ENCODE data around the gene DIO2.

Gene DIO2

DNA sequence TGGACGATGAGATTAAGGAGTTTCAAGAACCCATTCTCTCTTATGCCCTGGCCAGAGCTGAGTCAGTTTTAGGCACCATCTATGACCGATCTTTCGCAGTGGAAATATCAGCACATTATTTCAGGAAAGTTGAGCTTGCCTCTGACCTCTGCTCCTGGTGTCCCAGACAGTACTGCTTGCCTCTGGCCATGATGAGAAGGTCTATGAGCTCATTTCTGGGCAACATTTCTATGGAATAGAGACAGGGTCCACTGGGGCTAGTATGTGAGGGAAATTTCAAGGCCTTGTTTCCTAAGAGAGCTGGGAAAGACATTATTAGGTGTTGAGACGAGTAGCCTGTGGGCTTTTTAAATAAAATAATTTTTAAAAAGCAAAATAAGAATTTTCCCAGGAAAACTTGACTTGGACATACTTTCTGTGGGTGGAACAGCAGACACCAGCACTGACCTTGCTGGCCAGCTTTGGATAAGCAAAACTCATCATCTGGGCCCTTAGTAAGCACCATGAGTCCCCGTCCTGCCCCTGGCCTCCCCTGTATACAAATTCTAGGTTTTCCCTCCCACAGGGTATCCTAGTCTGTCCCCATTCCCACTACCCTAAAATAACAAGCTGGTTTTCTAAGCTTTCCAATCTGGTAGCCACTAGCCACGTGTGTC is 43.4 kb downstream of the DIO2 start:
- no peak for DNase-seq

DNA sequence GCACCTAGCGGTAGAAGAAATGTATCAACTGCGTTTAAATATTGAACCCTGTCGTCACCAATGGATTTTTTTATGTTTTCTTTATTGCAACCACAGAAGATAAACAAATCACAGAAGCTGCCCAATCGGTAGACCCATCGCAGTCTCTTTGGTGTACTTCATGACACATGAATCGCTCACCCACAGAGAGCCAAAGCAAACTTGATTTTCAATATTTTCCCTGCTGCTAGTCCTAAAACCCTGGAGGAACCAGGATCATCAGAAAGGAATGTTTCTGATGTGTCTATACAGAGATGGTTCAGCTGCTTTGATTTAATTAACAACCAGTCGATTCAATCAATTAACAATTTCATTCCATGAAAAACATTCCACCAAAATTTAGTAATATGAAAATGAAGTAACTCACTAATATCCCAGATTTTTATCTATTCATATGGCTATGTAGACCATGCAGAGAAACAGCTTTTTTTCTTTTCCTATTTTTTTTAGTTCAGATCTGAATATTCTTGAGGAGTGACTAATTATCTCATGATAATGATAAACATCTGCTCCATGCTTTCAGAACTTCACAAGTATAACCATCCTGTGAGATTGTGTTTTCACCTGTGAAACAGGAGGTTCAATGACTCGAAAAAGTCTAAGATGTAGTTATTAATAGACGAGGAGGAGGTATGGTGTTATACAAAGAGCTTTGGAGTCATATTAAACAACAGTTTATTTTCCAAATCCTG is 46.1 kb downstream of the DIO2 start:
- DNase-seq = no peak

DNA sequence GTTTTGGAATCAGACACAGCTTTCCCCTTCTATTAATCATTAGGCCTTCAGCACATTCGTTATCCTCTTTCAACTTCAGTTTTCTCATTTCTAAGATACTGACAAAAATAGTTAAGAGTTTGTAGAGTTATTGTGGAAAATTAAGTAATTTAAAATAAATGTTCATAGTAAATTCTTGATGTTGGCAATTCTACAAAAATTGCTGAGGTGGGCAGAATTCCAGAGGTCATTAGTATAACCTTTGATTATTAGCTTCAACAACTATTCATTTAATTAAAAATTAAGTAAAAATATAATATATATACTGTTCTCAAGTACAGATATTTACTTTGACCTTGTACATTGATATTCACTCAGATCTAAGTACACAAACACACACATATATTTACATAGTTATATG is 58.5 kb downstream of the DIO2 start:
- DNase-seq = no peak

DNA sequence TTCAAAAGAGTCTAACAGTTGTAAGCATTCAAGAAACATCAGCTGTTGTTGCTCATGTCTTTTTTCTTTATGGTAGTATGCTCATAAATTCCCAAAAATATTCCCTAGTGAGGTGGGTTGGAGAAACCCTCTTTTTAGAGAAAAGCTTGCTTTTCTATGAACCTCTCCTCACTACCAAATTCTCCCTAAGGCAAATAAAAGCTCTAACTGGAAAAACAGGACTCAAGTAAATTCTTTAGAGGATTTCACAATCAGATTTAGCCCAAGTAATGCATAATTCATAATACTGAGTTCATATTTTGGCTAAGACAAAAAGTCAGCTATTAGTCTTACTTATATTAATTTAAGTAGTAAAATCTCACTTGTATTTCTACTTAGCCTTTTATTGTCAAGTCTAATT is 59.1 kb downstream of the DIO2 start:
- no peak for DNase-seq

DNA sequence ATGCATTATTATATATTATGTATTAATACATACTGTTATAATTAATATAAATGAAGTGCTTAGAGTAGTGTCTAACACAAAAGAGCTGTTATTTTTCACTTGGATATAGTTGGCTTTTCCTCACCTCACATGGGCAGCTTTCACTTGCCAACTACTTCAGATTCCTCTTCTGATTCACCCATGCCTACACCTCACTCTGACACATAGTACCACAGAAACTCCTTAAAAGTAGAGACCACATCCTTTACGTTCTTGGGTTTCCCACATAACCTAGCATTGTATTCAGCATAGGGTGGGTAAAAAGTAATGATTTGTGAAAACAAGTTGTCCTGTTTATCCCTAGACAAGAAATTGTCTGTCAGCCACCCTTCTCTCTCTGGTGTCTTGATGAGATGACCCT is 61.0 kb downstream of the DIO2 start:
- no peak for DNase-seq

Data from GDM1 (cell line).